IMR-90 (cell line): ENCODE results near the gene TSHZ3.

Experiments
- CEBPB ChIP-seq: IDR thresholded peaks from 2 replicates; pipeline ENCODE4 v1.6.1; 2012; ENCODE audit warnings: low read depth, low read length, improper control_type of control experiment
- NFE2L2 ChIP-seq: fragments of 150-350 bp; IDR thresholded peaks from 2 replicates; pipeline ENCODE4 v1.6.1; 2016; ENCODE audit warnings: low read depth, mild to moderate bottlenecking, low read length
- RAD21 ChIP-seq: IDR thresholded peaks from 2 replicates; pipeline ENCODE4 v1.6.1; 2012; ENCODE audit warnings: low read length, improper control_type of control experiment
- RCOR1 ChIP-seq: IDR thresholded peaks from 2 replicates; pipeline ENCODE4 v1.6.1; 2012; ENCODE audit warnings: mild to moderate bottlenecking, low read length, improper control_type of control experiment; ENCODE audit not compliant: insufficient replicate concordance
- RFX5 ChIP-seq: IDR thresholded peaks from 2 replicates; pipeline ENCODE4 v1.8.0; 2012; ENCODE audit warnings: low read depth, mild to moderate bottlenecking, low read length, moderate library complexity
- SMC3 ChIP-seq: fragments of 150-350 bp; IDR thresholded peaks from 2 replicates; pipeline ENCODE4 v1.6.1; 2016; ENCODE audit warnings: low read depth, mild to moderate bottlenecking, antibody characterized with exemption, low read length, moderate library complexity
- TF ChIP-seq, protein P1 (sequence below): conservative IDR thresholded peaks from 2 replicates; pipeline ENCODE4 v1.5.1; 2012; ENCODE audit warnings: mild to moderate bottlenecking, low read depth, low read length, improper control_type of control experiment
- TF ChIP-seq, protein P2 (sequence below): fragments of 150-350 bp; IDR thresholded peaks from 2 replicates; pipeline ENCODE4 v1.6.1; 2017; ENCODE audit warnings: mild to moderate bottlenecking, antibody characterized with exemption, low read length, low read depth

DNA sequence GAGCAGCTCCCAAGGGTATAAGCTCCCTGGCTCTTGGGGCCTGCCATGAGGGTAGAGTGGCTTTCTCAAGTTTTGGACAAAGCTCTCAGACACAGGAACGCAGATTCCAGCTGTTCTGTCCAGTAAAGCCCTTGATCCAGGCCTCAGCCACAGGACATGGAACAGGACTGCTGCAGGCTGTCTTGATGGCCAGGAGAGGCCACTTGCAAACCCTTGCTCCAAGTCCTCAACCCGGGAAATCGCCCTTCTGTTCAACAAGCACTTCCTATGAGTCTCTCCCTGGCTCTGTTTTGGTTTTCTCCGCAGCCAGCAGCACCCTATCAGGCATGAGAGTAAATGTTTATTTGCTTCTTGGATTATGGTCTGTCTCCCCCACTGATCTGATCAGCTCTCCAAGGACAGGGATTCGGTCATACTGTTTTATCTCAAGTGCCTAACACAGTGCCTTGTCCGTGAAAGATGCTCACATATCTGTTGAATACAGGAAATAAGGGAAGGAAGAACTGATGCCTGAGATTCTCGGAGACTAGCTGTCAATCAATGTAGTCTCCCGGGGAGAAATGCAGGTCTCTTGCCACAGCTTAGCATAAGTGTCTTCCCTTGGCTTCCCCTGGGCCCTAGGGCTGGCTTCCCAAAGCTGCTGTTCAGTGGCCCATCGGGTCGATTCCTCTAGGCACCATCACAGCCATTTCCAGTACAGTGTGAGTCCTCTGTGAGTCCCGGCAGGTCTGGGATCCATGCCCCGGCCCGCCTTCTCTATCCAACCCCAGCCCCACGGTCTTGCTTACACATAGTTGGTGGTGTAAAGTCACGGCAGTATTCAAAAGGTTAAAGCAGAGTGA is 90.8 kb downstream of the TSHZ3 start:
- TF ChIP-seq, protein P1, sequence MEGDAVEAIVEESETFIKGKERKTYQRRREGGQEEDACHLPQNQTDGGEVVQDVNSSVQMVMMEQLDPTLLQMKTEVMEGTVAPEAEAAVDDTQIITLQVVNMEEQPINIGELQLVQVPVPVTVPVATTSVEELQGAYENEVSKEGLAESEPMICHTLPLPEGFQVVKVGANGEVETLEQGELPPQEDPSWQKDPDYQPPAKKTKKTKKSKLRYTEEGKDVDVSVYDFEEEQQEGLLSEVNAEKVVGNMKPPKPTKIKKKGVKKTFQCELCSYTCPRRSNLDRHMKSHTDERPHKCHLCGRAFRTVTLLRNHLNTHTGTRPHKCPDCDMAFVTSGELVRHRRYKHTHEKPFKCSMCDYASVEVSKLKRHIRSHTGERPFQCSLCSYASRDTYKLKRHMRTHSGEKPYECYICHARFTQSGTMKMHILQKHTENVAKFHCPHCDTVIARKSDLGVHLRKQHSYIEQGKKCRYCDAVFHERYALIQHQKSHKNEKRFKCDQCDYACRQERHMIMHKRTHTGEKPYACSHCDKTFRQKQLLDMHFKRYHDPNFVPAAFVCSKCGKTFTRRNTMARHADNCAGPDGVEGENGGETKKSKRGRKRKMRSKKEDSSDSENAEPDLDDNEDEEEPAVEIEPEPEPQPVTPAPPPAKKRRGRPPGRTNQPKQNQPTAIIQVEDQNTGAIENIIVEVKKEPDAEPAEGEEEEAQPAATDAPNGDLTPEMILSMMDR: no peak
- TF ChIP-seq RFX5 (no peak), SMC3 (no peak), RAD21 (no peak), RCOR1 (no peak), CEBPB (no peak), NFE2L2 (no peak)
- TF ChIP-seq, protein P2, sequence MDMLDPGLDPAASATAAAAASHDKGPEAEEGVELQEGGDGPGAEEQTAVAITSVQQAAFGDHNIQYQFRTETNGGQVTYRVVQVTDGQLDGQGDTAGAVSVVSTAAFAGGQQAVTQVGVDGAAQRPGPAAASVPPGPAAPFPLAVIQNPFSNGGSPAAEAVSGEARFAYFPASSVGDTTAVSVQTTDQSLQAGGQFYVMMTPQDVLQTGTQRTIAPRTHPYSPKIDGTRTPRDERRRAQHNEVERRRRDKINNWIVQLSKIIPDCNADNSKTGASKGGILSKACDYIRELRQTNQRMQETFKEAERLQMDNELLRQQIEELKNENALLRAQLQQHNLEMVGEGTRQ: no peak
